Activated CD4-positive, CD25-positive, alpha-beta regulatory T cell treated with anti-CD3 and anti-CD28 coated beads, Interleukin-2, amount 50 U/mL, for 72 hours (primary cell): Measurements from ENCODE around the gene B4GALT6.
"Not testable (repeated sequence)": the region's sequence is repeated elsewhere in the genome, so short reads cannot be mapped to it uniquely, and the experiment has no call there.

Source experiments
- DNase-seq: peaks from one replicate; pipeline ENCODE4 v3.0.0; 2021

The B4GALT6 gene, protein sequence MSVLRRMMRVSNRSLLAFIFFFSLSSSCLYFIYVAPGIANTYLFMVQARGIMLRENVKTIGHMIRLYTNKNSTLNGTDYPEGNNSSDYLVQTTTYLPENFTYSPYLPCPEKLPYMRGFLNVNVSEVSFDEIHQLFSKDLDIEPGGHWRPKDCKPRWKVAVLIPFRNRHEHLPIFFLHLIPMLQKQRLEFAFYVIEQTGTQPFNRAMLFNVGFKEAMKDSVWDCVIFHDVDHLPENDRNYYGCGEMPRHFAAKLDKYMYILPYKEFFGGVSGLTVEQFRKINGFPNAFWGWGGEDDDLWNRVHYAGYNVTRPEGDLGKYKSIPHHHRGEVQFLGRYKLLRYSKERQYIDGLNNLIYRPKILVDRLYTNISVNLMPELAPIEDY

GRCh38 chr18:31684279-31685096 is at the start of gene B4GALT6:
B4GALT6 (minus strand) TSS chr18:31684581; CDS start chr18:31684426, 155 bp downstream.
- peak; percentile 36 for DNase-seq

GRCh38 chr18:31731628-31732027 is 47.2 kb upstream of the B4GALT6 start:
- DNase-seq: no peak

GRCh38 chr18:31729196-31729595 is 44.8 kb upstream of the B4GALT6 start:
- not testable (repeated sequence) for DNase-seq

- DNase-seq: no peak
Measured at GRCh38 chr18:31723990-31724711, 39.8 kb upstream of the B4GALT6 start.

DNA sequence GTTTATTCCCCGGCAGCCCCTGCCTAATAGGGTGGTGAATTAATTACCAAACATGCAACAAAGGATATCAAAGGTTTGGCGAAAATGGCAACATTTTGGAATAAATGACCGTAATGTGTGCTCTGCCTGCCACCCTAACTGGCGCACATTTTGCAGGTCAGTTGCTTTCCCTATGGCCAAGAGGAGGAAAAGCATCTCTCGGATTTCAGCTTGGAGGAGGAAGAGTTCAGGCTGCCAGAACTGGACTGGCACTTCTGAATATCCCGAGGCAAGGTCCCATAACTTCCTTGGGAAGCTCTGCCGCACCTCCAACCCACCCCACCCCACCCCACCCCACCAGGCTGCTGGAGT is 39.2 kb upstream of the B4GALT6 start:
- DNase-seq: no peak

GRCh38 chr18:31722369-31722957 is 38.1 kb upstream of the B4GALT6 start:
- peak; percentile 74 for DNase-seq

- no peak for DNase-seq
Measured at GRCh38 chr18:31721601-31722000, 37.2 kb upstream of the B4GALT6 start.

- no peak for DNase-seq
Measured at GRCh38 chr18:31720867-31721266, 36.5 kb upstream of the B4GALT6 start.

GRCh38 chr18:31719363-31720006 is 35.1 kb upstream of the B4GALT6 start:
- no peak for DNase-seq

DNA sequence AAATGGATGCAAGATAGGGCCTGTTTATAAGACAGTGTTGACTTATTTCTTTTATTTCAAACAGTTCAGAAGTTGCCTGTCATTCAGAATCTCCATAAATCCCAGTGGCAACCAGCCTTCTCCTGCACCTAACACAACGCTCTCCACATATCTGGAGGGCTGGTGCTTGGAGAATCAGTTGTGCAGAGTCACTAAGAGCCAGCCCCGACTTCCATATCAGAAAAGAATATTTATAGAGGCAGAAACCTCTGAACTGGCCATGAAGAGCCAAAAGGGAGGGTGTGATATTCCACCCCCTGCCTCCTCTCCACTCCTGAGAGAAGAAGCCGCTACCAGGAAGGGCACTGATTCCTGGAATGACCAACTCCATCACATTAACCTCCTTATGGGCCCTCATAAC is 34.0 kb upstream of the B4GALT6 start:
- DNase-seq: no peak

DNA sequence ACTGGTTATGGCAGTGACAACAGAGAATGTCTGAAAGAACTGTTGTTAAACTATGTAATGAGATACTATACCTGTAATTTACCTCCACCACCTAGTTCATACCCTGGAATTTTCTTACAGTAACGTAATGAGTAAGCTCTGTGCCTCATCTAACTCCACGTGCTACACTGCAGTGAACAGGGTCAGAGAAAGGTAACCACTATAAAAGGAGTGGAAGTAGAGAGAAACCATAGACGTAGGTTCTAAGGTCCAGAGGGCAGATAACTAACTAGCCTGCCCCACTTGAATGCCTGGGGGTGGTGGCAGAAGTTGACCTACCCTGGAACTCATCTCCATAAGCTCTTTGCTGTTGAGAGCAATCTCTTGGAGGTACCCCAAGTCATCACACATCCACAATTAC is 32.0 kb upstream of the B4GALT6 start:
- DNase-seq: no peak

- DNase-seq: no peak
Measured at GRCh38 chr18:31711365-31712172, 27.2 kb upstream of the B4GALT6 start.

DNA sequence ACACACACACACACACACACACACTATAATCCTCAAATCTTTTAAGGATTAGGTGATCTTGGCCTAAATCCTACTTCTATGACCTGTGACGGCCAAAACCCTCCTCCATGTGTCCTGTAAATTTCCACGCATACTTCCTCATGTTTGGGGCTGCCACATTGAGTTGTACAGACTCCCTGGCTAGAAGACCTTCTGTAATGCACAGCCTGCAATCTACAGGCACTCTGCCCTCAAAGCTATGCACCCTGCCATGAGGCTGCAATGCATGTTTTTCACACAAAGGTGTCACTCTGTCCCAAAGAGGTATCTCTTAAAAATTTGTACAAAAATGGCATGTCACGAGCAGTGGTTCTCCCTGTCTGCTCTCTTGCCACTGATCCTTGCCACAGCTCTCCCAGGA is 26.4 kb upstream of the B4GALT6 start:
- no peak for DNase-seq

GRCh38 chr18:31707815-31708214 is 23.4 kb upstream of the B4GALT6 start:
- DNase-seq: no peak

DNA sequence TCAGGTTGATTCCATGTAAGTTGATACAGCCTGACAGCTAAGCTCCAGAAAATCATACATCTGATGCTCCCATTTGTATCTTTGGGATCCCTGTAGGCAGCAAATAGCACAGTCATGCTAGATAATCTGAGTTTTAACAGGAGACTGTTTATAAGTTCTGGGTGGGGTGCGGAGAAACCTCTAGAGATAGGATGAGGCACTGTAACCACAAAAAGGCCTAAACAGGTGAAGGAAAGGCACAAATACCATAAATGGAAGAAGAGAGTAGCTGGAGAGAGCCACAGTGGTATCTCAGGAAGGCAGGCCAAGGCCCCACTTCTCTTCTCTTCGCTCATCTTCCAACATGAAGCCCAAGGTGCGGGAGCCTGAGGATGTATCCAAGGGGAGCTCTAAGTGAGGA is 18.1 kb upstream of the B4GALT6 start:
- DNase-seq: no peak

- no peak for DNase-seq
Measured at GRCh38 chr18:31701744-31702143, 17.4 kb upstream of the B4GALT6 start.

DNA sequence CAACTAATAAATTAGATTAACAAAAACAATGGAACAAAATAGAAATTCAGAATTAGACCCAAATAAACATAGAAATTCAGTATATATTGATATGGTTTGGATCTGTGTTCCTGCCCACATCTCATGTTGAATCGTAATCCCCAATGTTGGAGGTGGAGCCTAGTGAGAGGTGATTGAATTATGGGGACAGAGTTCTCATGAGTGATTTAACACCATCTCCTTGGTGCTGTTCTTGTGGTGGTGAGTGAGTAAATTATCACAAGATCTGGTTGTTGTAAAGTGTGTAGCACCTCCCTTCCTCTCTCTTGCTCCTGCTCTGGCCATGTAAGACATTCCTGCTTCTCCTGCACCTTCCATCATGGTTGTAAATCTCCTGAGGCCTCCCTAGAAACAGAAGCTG is 16.6 kb upstream of the B4GALT6 start:
- DNase-seq: no peak

DNA sequence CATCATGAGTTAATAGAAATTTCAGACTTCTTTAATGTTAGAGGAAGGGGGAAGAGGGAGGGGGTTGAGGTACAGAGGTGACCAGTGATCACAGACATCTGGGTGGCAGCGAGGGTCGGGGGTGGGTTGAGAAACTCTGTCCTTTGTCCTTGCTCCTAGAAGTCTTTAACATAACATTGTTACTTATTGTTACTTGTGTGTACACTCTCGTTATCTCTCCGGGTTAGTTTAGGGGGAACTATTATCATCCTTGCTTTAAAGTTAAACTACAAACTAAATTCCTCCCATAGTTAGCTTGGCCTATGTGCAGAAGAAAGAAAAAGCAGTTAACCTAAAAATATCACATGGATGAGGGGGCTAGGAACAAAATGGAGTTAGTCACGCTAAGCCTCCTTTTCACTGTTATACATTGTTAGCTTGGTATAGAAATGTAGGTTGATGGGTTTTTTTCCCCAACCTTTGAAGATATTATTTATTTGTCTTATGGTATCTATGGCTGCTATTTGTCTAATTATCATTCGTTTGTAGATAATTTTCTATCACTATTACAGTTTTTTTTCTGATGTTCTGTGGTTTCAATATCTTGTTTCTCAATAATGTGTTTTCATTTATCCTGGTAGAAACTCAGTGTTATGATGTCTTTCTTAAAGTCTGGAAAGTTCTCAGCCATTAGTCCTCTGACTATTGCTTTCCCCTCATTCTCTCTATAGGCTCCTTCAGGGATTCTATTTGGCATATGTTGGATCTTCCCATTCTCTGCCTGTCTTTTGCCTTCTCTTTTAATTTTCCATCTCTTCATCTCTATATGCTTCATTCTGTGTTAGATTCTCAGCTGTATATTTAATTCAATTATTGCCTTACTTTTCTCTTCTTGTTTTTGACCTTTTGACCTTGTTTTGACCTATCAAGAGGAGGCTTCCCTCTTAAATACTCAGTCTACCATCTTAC is 13.2 kb upstream of the B4GALT6 start:
- no peak for DNase-seq

DNA sequence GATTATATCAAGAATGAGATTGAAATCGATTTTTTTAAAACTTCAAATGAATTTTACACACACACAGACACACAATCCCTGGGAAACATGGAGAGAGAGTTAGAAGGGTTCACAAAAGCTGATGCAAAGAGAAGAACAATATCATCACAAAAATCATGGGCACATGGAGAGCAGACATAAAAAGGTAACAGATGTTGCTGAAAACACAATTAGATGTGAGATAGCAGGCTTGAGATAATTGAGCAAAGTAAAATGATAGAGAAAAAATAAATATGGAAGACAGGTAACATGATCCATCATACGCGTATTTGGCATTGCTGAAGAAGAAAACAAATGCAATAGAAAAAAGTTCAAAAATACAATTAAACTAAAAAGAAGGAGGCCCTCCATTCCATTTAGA is 11.6 kb upstream of the B4GALT6 start:
- DNase-seq: no peak

- DNase-seq: no peak
Measured at GRCh38 chr18:31694297-31694696, 9.9 kb upstream of the B4GALT6 start.

GRCh38 chr18:31688606-31689005 is 4.2 kb upstream of the B4GALT6 start:
- DNase-seq: no peak
